GM12892 (cell line): ENCODE measurements around the gene C1orf105.

Source experiments
- POLR2A ChIP-seq: IDR thresholded peaks from 2 replicates; pipeline ENCODE4 v1.6.1; 2011; ENCODE audit warnings: low read depth, low read length, control low read depth
- POLR2AphosphoS5 ChIP-seq: IDR thresholded peaks from 2 replicates; pipeline ENCODE4 v1.6.1; 2011; ENCODE audit warnings: low read depth, low read length, control low read depth

- TF ChIP-seq POLR2A (no peak), POLR2AphosphoS5 (no peak)
Measured at GRCh38 chr1:172489847-172490246, 69.4 kb downstream of the C1orf105 start.
